Keratinocyte (primary cell): Measurements from ENCODE around the gene ZBTB9. TPM values are rescaled to one million over a fixed set of nuclear protein-coding genes. Genes with fewer than 3 reads are reported as not detected.

ENCODE experiments used
- DNase-seq: peaks from one replicate; pipeline ENCODE4 v3.0.0-alpha.2; 2011; ENCODE audit warnings: low read depth, missing footprints, low spot score
- FAIRE-seq: peaks from 2 replicates; lab custom pipeline; 2011; peaks lifted over from hg19 to GRCh38; lab: Jason Lieb, UNC
- H2AFZ ChIP-seq: 2 replicates; pipeline ENCODE4 v1.6.0; 2012; ENCODE audit warnings: low read length, control low read depth, inconsistent platforms; ENCODE audit not compliant: control insufficient read depth
- H3K27ac ChIP-seq: 2 replicates; pipeline ENCODE4 v1.5.1; 2011; ENCODE audit warnings: low read length; ENCODE audit not compliant: control insufficient read depth, insufficient read depth
- H3K27me3 ChIP-seq: 3 replicates; pipeline ENCODE4 v1.6.0; 2011; ENCODE audit warnings: low read length; ENCODE audit not compliant: control insufficient read depth, insufficient read depth; ENCODE audit errors: extremely low read depth
- H3K36me3 ChIP-seq, 2 experiments: 2 replicates in 1 of 2; 3 replicates in 1 of 2; pipeline ENCODE4 v1.5.1; 2011; ENCODE audit warnings: low read length in 2 of 2, mild to moderate bottlenecking in 1 of 2; ENCODE audit not compliant: control insufficient read depth in 2 of 2, insufficient read depth in 2 of 2; ENCODE audit errors: extremely low read depth in 1 of 2
- H3K4me1 ChIP-seq: 3 replicates; pipeline ENCODE4 v1.5.1; 2011; ENCODE audit warnings: low read length; ENCODE audit not compliant: control insufficient read depth, insufficient read depth; ENCODE audit errors: extremely low read depth
- H3K4me2 ChIP-seq: 3 replicates; pipeline ENCODE4 v1.6.0; 2011; ENCODE audit warnings: low read depth, low read length; ENCODE audit not compliant: control insufficient read depth, insufficient read depth; ENCODE audit errors: extremely low read depth
- H3K4me3 ChIP-seq, 3 experiments: fragments of 200-600 bp in 1 of 3; sonication (generic) in 1 of 3; 2 replicates in 2 of 3; 3 replicates in 1 of 3; pipeline ENCODE4 v1.5.1; 2011 to 2016; ENCODE audit warnings: low read length in 3 of 3, mild to moderate bottlenecking in 3 of 3, control low read depth in 2 of 3, inconsistent platforms in 1 of 3, low read depth in 1 of 3, mixed read lengths in 1 of 3, mixed run types in 1 of 3, moderate library complexity in 1 of 3; ENCODE audit not compliant: control insufficient read depth in 2 of 3, insufficient read depth in 2 of 3; ENCODE audit errors: extremely low read depth in 1 of 3
- H3K79me2 ChIP-seq: 2 replicates; pipeline ENCODE4 v1.6.0; 2012; ENCODE audit warnings: low read length; ENCODE audit not compliant: control insufficient read depth, insufficient read depth
- H3K9ac ChIP-seq: 3 replicates; pipeline ENCODE4 v1.6.0; 2011; ENCODE audit warnings: low read length; ENCODE audit not compliant: control insufficient read depth, insufficient read depth; ENCODE audit errors: extremely low read depth
- H3K9me1 ChIP-seq: 3 replicates; pipeline ENCODE4 v1.6.0; 2011; ENCODE audit warnings: low read length; ENCODE audit not compliant: control insufficient read depth, insufficient read depth; ENCODE audit errors: extremely low read depth
- H3K9me3 ChIP-seq: 2 replicates; pipeline ENCODE4 v1.5.1; 2012; ENCODE audit warnings: low read depth, low read length; ENCODE audit not compliant: control insufficient read depth
- H4K20me1 ChIP-seq: 3 replicates; pipeline ENCODE4 v1.6.0; 2011; ENCODE audit warnings: low read length; ENCODE audit not compliant: control insufficient read depth, insufficient read depth; ENCODE audit errors: extremely low read depth
- EZH2 ChIP-seq: IDR thresholded peaks from one replicate; pipeline ENCODE4 v1.6.1; 2012; ENCODE audit warnings: inconsistent platforms, mild to moderate bottlenecking, low read length, moderate library complexity
- dilution Hi-C: fragments of 300-500 bp; cut with MboI; formaldehyde crosslinking; loops from one replicate; pipeline ENCODE4 v1.7.0; 2020; ENCODE audit warnings: low sequenced_read_pairs; ENCODE audit not compliant: extremely low pct_ligation_motif_present
- polyA plus RNA-seq, 5 experiments: library from polyadenylated mRNA; depleted of rRNA in 3 of 5; stranded (reverse) in 3 of 5; stranded (forward) in 1 of 5; unstranded in 1 of 5; fragments of >200 nt; gene quantifications; 1 replicate in 1 of 5; 2 replicates in 3 of 5; 3 replicates in 1 of 5; pipeline versions ENCODE4 v1.2.1 to v1.2.3, GENCODE V29; 2011 to 2012; ENCODE audit warnings: missing spikeins in 2 of 5, low read depth in 1 of 5, low replicate concordance in 1 of 5
- TF ChIP-seq, protein P1 (sequence below), 3 experiments: IDR thresholded peaks in 1 of 3; conservative IDR thresholded peaks in 1 of 3; optimal IDR thresholded peaks in 1 of 3; 2 replicates in 2 of 3; 3 replicates in 1 of 3; pipeline versions ENCODE3 to v1.5.1; 2011; ENCODE audit warnings: low read length in 3 of 3, mild to moderate bottlenecking in 3 of 3, moderate library complexity in 2 of 3, control low read depth in 1 of 3, inconsistent platforms in 1 of 3; ENCODE audit not compliant: insufficient read depth in 2 of 3; ENCODE audit errors: extremely low read depth in 1 of 3

Gene ZBTB9
- polyA plus RNA-seq, 1 donor (not counting 4 experiments of a cell fraction or from before 2014, with no cell fraction given), result 7.8 TPM

DNA sequence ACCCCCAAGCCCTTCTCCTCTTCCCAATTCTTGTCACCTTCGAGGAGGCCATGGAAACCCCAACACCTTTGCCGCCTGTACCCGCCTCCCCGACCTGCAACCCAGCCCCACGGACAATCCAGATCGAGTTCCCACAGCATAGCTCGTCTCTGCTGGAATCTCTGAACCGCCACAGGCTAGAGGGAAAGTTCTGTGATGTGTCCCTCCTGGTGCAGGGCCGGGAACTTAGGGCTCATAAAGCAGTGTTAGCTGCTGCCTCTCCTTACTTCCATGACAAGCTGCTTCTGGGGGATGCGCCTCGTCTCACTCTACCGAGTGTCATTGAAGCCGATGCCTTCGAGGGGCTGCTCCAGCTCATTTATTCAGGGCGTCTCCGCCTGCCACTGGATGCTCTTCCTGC lies 675 bp downstream of the ZBTB9 start:
- Histone ChIP-seq H3K9me3 (no peaks in the 10 kb centered on the region), H3K4me3 (peak overlapping the region; percentile 67 to 93 (median 91)), H3K4me2 (peak overlapping the region; percentile 97), H3K27me3 (no peaks in the 10 kb centered on the region), H3K79me2 (peaks cover 18% of the 10 kb centered on the region), H3K9me1 (peaks cover 2% of the 10 kb centered on the region), H3K9ac (peak overlapping the region; percentile 84), H3K36me3 (peaks cover 3 to 10% of the 10 kb centered on the region in 2 experiments), H3K4me1 (peaks cover 5% of the 10 kb centered on the region), H3K27ac (peak overlapping the region; percentile 62), H4K20me1 (no peaks in the 10 kb centered on the region), H2AFZ (peak overlapping the region; percentile 89)
- dilution Hi-C loops, result no loop called here
- FAIRE-seq (no peak), DNase-seq (no peak)
- no peak for TF ChIP-seq EZH2
- TF ChIP-seq, protein P1, sequence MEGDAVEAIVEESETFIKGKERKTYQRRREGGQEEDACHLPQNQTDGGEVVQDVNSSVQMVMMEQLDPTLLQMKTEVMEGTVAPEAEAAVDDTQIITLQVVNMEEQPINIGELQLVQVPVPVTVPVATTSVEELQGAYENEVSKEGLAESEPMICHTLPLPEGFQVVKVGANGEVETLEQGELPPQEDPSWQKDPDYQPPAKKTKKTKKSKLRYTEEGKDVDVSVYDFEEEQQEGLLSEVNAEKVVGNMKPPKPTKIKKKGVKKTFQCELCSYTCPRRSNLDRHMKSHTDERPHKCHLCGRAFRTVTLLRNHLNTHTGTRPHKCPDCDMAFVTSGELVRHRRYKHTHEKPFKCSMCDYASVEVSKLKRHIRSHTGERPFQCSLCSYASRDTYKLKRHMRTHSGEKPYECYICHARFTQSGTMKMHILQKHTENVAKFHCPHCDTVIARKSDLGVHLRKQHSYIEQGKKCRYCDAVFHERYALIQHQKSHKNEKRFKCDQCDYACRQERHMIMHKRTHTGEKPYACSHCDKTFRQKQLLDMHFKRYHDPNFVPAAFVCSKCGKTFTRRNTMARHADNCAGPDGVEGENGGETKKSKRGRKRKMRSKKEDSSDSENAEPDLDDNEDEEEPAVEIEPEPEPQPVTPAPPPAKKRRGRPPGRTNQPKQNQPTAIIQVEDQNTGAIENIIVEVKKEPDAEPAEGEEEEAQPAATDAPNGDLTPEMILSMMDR (optimal IDR thresholded peaks at IDR 0.05 in 1 of 3, IDR thresholded peaks at IDR 0.05 in 1 of 3, conservative IDR thresholded peaks at IDR 0.05 in 1 of 3; ENCODE audit: extremely low read depth in 1 of 3, insufficient read depth in 2 of 3, low read length in 3 of 3), result no peak

DNA sequence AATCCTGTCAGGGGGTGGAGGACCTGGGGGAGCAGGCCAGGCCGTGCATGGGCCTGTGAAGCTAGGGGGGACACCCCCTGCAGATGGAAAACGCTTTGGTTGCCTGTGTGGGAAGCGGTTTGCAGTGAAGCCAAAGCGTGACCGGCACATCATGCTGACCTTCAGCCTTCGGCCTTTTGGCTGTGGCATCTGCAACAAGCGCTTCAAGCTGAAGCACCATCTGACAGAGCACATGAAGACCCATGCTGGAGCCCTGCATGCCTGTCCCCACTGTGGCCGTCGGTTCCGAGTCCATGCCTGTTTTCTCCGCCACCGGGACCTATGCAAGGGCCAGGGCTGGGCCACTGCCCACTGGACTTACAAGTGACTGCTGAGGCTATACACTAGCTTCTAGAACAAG lies 1.8 kb downstream of the ZBTB9 start:
- Histone ChIP-seq H3K4me1 (peaks cover 5% of the 10 kb centered on the region), H3K4me3 (no peak overlapping the region), H3K9me1 (peaks cover 2% of the 10 kb centered on the region), H4K20me1 (no peaks in the 10 kb centered on the region), H3K27ac (no peak overlapping the region), H3K9ac (no peak overlapping the region), H2AFZ (no peak overlapping the region), H3K27me3 (no peaks in the 10 kb centered on the region), H3K9me3 (no peaks in the 10 kb centered on the region), H3K4me2 (no peak overlapping the region), H3K79me2 (peaks cover 18% of the 10 kb centered on the region), H3K36me3 (peaks cover 3 to 10% of the 10 kb centered on the region in 2 experiments)
- DNase-seq, result no peak
- dilution Hi-C loops, result no loop called here
- FAIRE-seq, result no peak
- no peak for TF ChIP-seq EZH2
- TF ChIP-seq, protein P1 (optimal IDR thresholded peaks at IDR 0.05 in 1 of 3, IDR thresholded peaks at IDR 0.05 in 1 of 3, conservative IDR thresholded peaks at IDR 0.05 in 1 of 3; ENCODE audit: extremely low read depth in 1 of 3, insufficient read depth in 2 of 3, low read length in 3 of 3), result no peak
